Dedifferentiated amniotic fluid mesenchymal stem cell (primary cell): ENCODE data around the gene COL3A1.

Source experiments
- DNase-seq: peaks from one replicate; pipeline ENCODE4 v3.0.0-alpha.2; 2016; ENCODE audit errors: extremely low spot score

Gene COL3A1

GRCh38 chr2:189015359-189015758 lies 41.2 kb downstream of the COL3A1 start:
- no peak for DNase-seq

- DNase-seq, result no peak
These were observed 42.2 kb downstream of the COL3A1 start for GRCh38 chr2:189016311-189016861.

GRCh38 chr2:189018631-189019030 lies 44.5 kb downstream of the COL3A1 start:
- peak; percentile 59 for DNase-seq

GRCh38 chr2:189020179-189020578 lies 46.0 kb downstream of the COL3A1 start:
- no peak for DNase-seq

GRCh38 chr2:189022053-189022481 lies 47.9 kb downstream of the COL3A1 start:
- peak; percentile 88 for DNase-seq

GRCh38 chr2:189022492-189022891 lies 48.3 kb downstream of the COL3A1 start:
- peak; percentile 80 for DNase-seq

GRCh38 chr2:189024901-189025618 lies 50.9 kb downstream of the COL3A1 start:
- no peak for DNase-seq

GRCh38 chr2:189037518-189037917 lies 63.3 kb downstream of the COL3A1 start:
- peak; percentile 61 for DNase-seq

GRCh38 chr2:189045836-189046235 lies 71.7 kb downstream of the COL3A1 start:
- no peak for DNase-seq

- no peak for DNase-seq
These were observed 72.1 kb downstream of the COL3A1 start for GRCh38 chr2:189046320-189046719.

GRCh38 chr2:189047171-189047888 lies 73.2 kb downstream of the COL3A1 start:
- no peak for DNase-seq

GRCh38 chr2:189048189-189048588 lies 74.0 kb downstream of the COL3A1 start:
- DNase-seq, result no peak

- DNase-seq, result no peak
These were observed 75.6 kb downstream of the COL3A1 start for GRCh38 chr2:189049709-189050164.

GRCh38 chr2:189050165-189050712 lies 76.1 kb downstream of the COL3A1 start:
- DNase-seq, result no peak

GRCh38 chr2:189056200-189057106 lies 82.3 kb downstream of the COL3A1 start:
- DNase-seq, result no peak

- no peak for DNase-seq
These were observed 83.1 kb downstream of the COL3A1 start for GRCh38 chr2:189057316-189057715.

- no peak for DNase-seq
These were observed 86.0 kb downstream of the COL3A1 start for GRCh38 chr2:189060096-189060642.
